Parathyroid adenoma (tissue), 2 donors: ENCODE results near the gene SAMD9L.

Experiments used
- H2AFZ ChIP-seq: fragments of 300-600 bp; sonication (generic); one replicate; pipeline ENCODE4 v1.7.0; 2017; ENCODE audit warnings: antibody characterized with exemption, mild to moderate bottlenecking
- H3K27ac ChIP-seq: fragments of 300-600 bp; sonication (generic); one replicate; pipeline ENCODE4 v1.7.0; 2017
- H3K27me3 ChIP-seq: fragments of 300-600 bp; sonication (generic); one replicate; pipeline ENCODE4 v1.7.0; 2017; ENCODE audit warnings: low read length; ENCODE audit not compliant: control insufficient read depth, insufficient read depth
- H3K36me3 ChIP-seq: fragments of 300-600 bp; sonication (generic); one replicate; pipeline ENCODE4 v1.7.0; 2017; ENCODE audit warnings: low read length; ENCODE audit not compliant: control insufficient read depth, insufficient read depth
- H3K4me1 ChIP-seq: fragments of 300-600 bp; sonication (generic); one replicate; pipeline ENCODE4 v1.7.0; 2017; ENCODE audit warnings: control low read depth
- H3K4me2 ChIP-seq: fragments of 300-600 bp; sonication (generic); one replicate; pipeline ENCODE4 v1.7.0; 2017; ENCODE audit warnings: low read length
- H3K4me3 ChIP-seq: fragments of 300-600 bp; sonication (generic); one replicate; pipeline ENCODE4 v1.7.0; 2017; ENCODE audit warnings: low read depth, low read length
- H3K79me2 ChIP-seq: fragments of 300-600 bp; sonication (generic); one replicate; pipeline ENCODE4 v1.7.0; 2017; ENCODE audit warnings: control low read depth
- H3K9ac ChIP-seq: fragments of 300-600 bp; sonication (generic); one replicate; pipeline ENCODE4 v1.7.0; 2017; ENCODE audit warnings: mild to moderate bottlenecking
- H3K9me3 ChIP-seq: fragments of 300-600 bp; sonication (generic); one replicate; pipeline ENCODE4 v1.7.0; 2017; ENCODE audit warnings: low read length; ENCODE audit not compliant: control insufficient read depth
- CTCF ChIP-seq: fragments of 300-600 bp; sonication (generic); IDR thresholded peaks from one replicate; pipeline ENCODE4 v1.7.0; 2017; ENCODE audit warnings: antibody characterized with exemption, mild to moderate bottlenecking
- donor health status: primary hyperparathyroidism.

Gene SAMD9L

GRCh38 chr7:93120592-93121549 lies 27.3 kb downstream of the SAMD9L start:
- Histone ChIP-seq H3K27ac (no peak overlapping the region), H3K79me2 (no peaks in the 10 kb centered on the region), H3K4me3 (no peak overlapping the region), H3K9me3 (no peaks in the 10 kb centered on the region), H3K4me2 (no peak overlapping the region), H3K4me1 (no peaks in the 10 kb centered on the region), H3K9ac (no peak overlapping the region), H3K27me3 (no peaks in the 10 kb centered on the region), H3K36me3 (no peaks in the 10 kb centered on the region), H2AFZ (no peak overlapping the region)
- TF ChIP-seq CTCF, result no peak

GRCh38 chr7:93119191-93119905 lies 28.8 kb downstream of the SAMD9L start:
- Histone ChIP-seq H3K4me1 (no peaks in the 10 kb centered on the region), H3K4me3 (no peak overlapping the region), H3K4me2 (no peak overlapping the region), H3K27me3 (no peaks in the 10 kb centered on the region), H3K79me2 (no peaks in the 10 kb centered on the region), H3K9ac (no peak overlapping the region), H3K9me3 (no peaks in the 10 kb centered on the region), H3K36me3 (no peaks in the 10 kb centered on the region), H2AFZ (peak overlapping the region; percentile 46), H3K27ac (no peak overlapping the region)
- no peak for TF ChIP-seq CTCF

DNA sequence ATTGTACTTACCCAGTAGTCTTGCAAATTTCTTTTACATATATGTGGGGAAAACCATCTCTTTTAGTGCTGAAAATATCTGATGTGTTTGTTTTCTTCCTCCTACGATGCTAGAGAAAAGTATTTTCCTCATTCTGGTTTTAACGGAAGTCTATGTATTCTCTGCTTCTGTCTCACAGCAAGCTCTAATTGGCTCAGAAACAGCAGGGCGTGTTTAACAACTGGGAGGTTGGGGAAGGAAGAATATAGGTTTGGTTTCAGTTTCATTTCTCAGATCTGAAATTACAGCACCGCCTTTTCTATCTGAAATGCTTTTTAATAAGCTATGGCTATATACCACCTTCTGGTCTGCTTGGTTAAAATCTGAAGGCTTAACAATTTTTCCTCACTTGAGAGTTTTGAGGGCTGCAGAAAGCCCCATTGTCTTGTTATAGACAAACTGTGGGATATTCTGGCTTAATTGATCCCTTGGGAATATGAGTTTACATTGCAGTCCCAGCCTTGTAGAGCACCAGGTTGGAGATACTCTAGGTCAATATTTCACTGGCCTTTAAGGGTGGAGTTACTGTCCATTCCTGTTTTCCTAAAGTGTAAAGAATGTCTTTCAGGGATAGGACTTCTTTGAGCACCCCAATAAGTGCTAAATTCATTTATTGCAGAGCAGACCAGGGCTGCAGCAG lies 30.2 kb downstream of the SAMD9L start, which contains the start of gene SAMD9:
SAMD9 (minus strand) TSS at position 128 of the 679 bp plus-strand sequence. CDS start 11,882 bp downstream, outside the sequence.
- TF ChIP-seq CTCF, result no peak

GRCh38 chr7:93117327-93117726 lies 30.9 kb downstream of the SAMD9L start:
- Histone ChIP-seq H3K36me3 (no peaks in the 10 kb centered on the region), H3K27ac (no peak overlapping the region), H3K4me3 (peak overlapping the region; percentile 57), H3K4me2 (peak overlapping the region; percentile 48), H3K9ac (no peak overlapping the region), H2AFZ (peak overlapping the region; percentile 58), H3K9me3 (no peaks in the 10 kb centered on the region), H3K79me2 (no peaks in the 10 kb centered on the region), H3K4me1 (no peaks in the 10 kb centered on the region), H3K27me3 (no peaks in the 10 kb centered on the region)
- TF ChIP-seq CTCF, result no peak

More for the DNA sequence above, 30.2 kb downstream of the SAMD9L start, which contains the start of gene SAMD9:
- peak within 1 kb of the TSS; percentile 48 for H3K4me2 ChIP-seq
- H3K36me3 ChIP-seq, result no peaks in the 10 kb centered on the region
- H3K4me3 ChIP-seq, result peak within 1 kb of the TSS; percentile 57
- H3K4me1 ChIP-seq, result no peaks in the 10 kb centered on the region
- H3K27me3 ChIP-seq, result no peaks in the 10 kb centered on the region
- H2AFZ ChIP-seq, result peak within 1 kb of the TSS; percentile 58
- no peaks in the 10 kb centered on the region for H3K79me2 ChIP-seq
- no peak within 1 kb of the TSS for H3K9ac ChIP-seq
- H3K9me3 ChIP-seq, result no peaks in the 10 kb centered on the region
- no peak within 1 kb of the TSS for H3K27ac ChIP-seq
